ENCODE results near the gene PIR. TPM values are rescaled to one million over a fixed set of nuclear protein-coding genes. Genes with fewer than 3 reads are reported as not detected.
A peak's percentile ranks its signal among the peaks of the same experiment; 100 is the strongest.

PIR gene
- total RNA-seq, 4 donors from 2014 or later, result 14.7 to 30.4 (median 19.1) TPM

DNA sequence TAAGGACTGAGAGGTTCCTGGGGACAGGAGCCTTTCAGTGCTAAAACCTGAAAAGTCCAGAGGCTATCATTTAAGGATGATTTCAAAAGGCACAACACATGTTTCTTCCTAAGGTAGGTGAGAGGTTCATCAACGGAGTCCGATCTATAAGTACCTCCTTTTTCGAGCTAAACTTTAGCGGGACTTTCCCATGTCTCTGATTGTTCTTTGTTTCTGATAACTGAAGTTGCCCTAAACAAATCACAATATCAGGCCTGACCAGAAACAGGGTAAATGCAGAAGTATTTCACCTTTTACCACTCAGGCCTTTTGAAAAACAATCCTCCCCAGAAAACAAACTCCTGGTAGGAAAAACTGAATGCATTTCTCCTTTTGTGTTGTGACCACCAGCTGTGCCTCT lies 17.6 kb downstream of the PIR start:
- H3K27ac ChIP-seq, result no peak overlapping the region

DNA sequence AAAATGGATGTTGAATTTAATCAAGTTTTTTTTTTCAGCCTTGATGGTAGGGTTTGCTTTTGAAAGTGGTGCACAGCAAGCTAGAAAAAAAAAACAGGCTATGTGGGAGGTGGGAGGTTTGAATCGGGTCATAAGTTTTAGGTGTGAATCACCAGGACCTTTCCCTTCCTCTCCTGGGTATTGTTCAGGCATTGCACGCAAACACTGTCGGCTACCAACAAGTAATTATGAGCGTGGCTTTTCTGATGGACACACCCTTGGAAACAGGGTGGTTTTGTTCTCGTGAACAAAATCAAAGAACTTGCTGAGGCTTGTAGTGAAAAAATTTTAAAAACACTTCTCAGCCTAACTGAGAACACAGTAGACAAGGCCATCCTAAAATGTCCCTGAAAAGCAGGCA lies 18.1 kb downstream of the PIR start:
- WGBS, 2 donors (ENCODE audit: low coverage in 1 of 2), result 62 to 68% methylated on average over 3 to 4 of the region's 5 CpGs
- Histone ChIP-seq H3K9me3 (no peaks in the 10 kb centered on the region), H3K27me3 (no peaks in the 10 kb centered on the region), H3K27ac (no peak overlapping the region), H3K4me1 (no peaks in the 10 kb centered on the region), H3K4me3 (no peak overlapping the region), H3K36me3 (peaks cover 0 to 6% of the 10 kb centered on the region in 2 donors)
- TF ChIP-seq POLR2AphosphoS5 (IDR thresholded peaks at IDR 0.05), result no peak
- TF ChIP-seq EP300 (IDR thresholded peaks at IDR 0.05), result no peak
- no peak for TF ChIP-seq CTCF (IDR thresholded peaks at IDR 0.05)
- no peak for TF ChIP-seq POLR2A (IDR thresholded peaks at IDR 0.05)
- peak; percentile 39 for ATAC-seq

More for the DNA sequence above, 17.6 kb downstream of the PIR start:
- WGBS, 2 donors (ENCODE audit: low coverage in 1 of 2), result 74% methylated on average over 4 of the region's 4 CpGs; no CpG with 5 or more reads in 1 of the 2 donors
- Histone ChIP-seq H3K36me3 (peaks cover 0 to 6% of the 10 kb centered on the region in 2 donors), H3K27me3 (no peaks in the 10 kb centered on the region), H3K4me1 (no peaks in the 10 kb centered on the region), H3K4me3 (no peak overlapping the region), H3K9me3 (no peaks in the 10 kb centered on the region)
- no peak for ATAC-seq
- no peak for TF ChIP-seq POLR2AphosphoS5 (IDR thresholded peaks at IDR 0.05)
- no peak for TF ChIP-seq CTCF (IDR thresholded peaks at IDR 0.05)
- no peak for TF ChIP-seq EP300 (IDR thresholded peaks at IDR 0.05)
- TF ChIP-seq POLR2A (IDR thresholded peaks at IDR 0.05), result no peak

DNA sequence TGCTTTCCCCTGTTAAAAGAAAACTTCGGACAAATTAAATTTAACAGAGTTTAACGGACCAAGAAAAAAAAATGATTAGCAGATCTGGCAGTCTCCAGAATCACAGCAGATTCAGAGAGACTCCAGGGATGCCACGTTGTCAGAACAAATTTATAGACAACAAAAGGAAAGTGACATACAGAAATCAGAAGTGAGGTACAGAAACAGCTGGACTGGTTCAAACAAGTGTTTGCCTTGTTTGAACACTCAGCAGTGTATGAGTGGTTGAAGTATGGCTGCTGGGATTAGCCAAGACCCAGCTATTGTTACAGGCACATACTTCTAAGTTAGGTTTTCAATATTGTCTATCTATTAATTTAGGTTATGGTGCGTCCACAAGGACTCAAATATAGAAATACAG lies 19.1 kb downstream of the PIR start:
- H3K27me3 ChIP-seq, result no peaks in the 10 kb centered on the region
- no peaks in the 10 kb centered on the region for H3K4me1 ChIP-seq
- TF ChIP-seq CTCF (IDR thresholded peaks at IDR 0.05) (no peak), POLR2A (IDR thresholded peaks at IDR 0.05) (no peak), EP300 (IDR thresholded peaks at IDR 0.05) (no peak), POLR2AphosphoS5 (IDR thresholded peaks at IDR 0.05) (no peak)
- 50 to 70% methylated on average over 2 to 3 of the region's 4 CpGs for WGBS, 2 donors (ENCODE audit: low coverage in 1 of 2)
- H3K36me3 ChIP-seq, result peaks cover 0 to 6% of the 10 kb centered on the region in 2 donors
- no peaks in the 10 kb centered on the region for H3K9me3 ChIP-seq
- no peak overlapping the region for H3K27ac ChIP-seq
- H3K4me3 ChIP-seq, result no peak overlapping the region
- no peak for ATAC-seq

- Histone ChIP-seq H3K9me3 (no peaks in the 10 kb centered on the region), H3K27me3 (no peaks in the 10 kb centered on the region), H3K4me3 (no peak overlapping the region), H3K36me3 (no peaks in the 10 kb centered on the region), H3K27ac (no peak overlapping the region), H3K4me1 (no peaks in the 10 kb centered on the region)
- TF ChIP-seq POLR2AphosphoS5 (IDR thresholded peaks at IDR 0.05), result no peak
- TF ChIP-seq EP300 (IDR thresholded peaks at IDR 0.05), result no peak
- no peak for TF ChIP-seq POLR2A (IDR thresholded peaks at IDR 0.05)
- no peak for TF ChIP-seq CTCF (IDR thresholded peaks at IDR 0.05)
- no peak for ATAC-seq
Observed at GRCh38 chrX:15472531-15472930, 20.6 kb downstream of the PIR start.

DNA sequence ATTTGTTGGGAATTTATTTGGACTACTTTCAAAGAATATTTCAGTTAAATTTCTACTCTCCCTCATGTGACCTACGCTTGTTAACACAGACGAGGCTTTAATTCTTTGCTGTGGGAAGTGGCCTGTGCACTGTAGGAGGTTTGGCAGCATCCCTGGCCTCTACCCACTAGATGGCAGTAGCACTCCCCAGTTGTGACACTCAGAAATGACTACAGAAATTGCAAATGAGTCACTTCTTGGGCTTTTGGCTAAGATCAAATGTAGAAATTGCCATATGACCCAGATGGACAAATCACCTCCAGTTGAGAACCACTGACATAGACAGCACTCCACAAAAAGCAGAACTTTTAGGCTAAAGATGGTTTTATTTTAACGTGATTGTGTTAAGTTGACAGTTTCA lies 22.1 kb downstream of the PIR start:
- no peak overlapping the region for H3K27ac ChIP-seq
- H3K4me3 ChIP-seq, result no peak overlapping the region
- peak; percentile 54 for ATAC-seq
- H3K27me3 ChIP-seq, result no peaks in the 10 kb centered on the region
- TF ChIP-seq POLR2AphosphoS5 (IDR thresholded peaks at IDR 0.05), result peak; percentile 43
- no peak for TF ChIP-seq POLR2A (IDR thresholded peaks at IDR 0.05)
- no peak for TF ChIP-seq EP300 (IDR thresholded peaks at IDR 0.05)
- peak; percentile 39 to 78 (median 56) for TF ChIP-seq CTCF (IDR thresholded peaks at IDR 0.05)
- H3K9me3 ChIP-seq, result no peaks in the 10 kb centered on the region
- WGBS, 2 donors (ENCODE audit: low coverage in 1 of 2), result 28 to 33% methylated on average over 1 to 3 of the region's 3 CpGs
- H3K4me1 ChIP-seq, result no peaks in the 10 kb centered on the region
- H3K36me3 ChIP-seq, result no peaks in the 10 kb centered on the region

Data from gastroesophageal sphincter (tissue), 4 donors.